GM12891 (cell line): Measurements from ENCODE around the gene RNASEH2A.
A peak's percentile ranks its signal among the peaks of the same experiment; 100 is the strongest.

ENCODE experiments used
- DNase-seq: peaks from one replicate; pipeline ENCODE4 v3.0.0; 2011; ENCODE audit warnings: low spot score; ENCODE audit not compliant: insufficient read length
- FAIRE-seq: peaks from 2 replicates; lab custom pipeline; 2011; peaks lifted over from hg19 to GRCh38; lab: Jason Lieb, UNC
- PAX5 ChIP-seq: IDR thresholded peaks from 2 replicates; pipeline ENCODE4 v1.6.1; 2011; ENCODE audit warnings: low read length, moderate library complexity, mild to moderate bottlenecking; ENCODE audit not compliant: insufficient read depth, severe bottlenecking
- POLR2A ChIP-seq: IDR thresholded peaks from 2 replicates; pipeline ENCODE4 v1.6.1; 2011; ENCODE audit warnings: low read depth, low read length, control low read depth
- POLR2AphosphoS5 ChIP-seq: IDR thresholded peaks from 2 replicates; pipeline ENCODE4 v1.6.1; 2011; ENCODE audit warnings: low read depth, low read length, control low read depth
- POU2F2 ChIP-seq: IDR thresholded peaks from 2 replicates; pipeline ENCODE4 v1.6.1; 2011; ENCODE audit warnings: low read depth, mild to moderate bottlenecking, control low read depth, low read length, moderate library complexity
- SPI1 ChIP-seq: IDR thresholded peaks from 2 replicates; pipeline ENCODE4 v1.6.1; 2011; ENCODE audit warnings: low read depth, low read length, control low read depth
- TAF1 ChIP-seq: IDR thresholded peaks from 2 replicates; pipeline ENCODE4 v1.6.1; 2011; ENCODE audit warnings: low read depth, low read length, control low read depth

Gene RNASEH2A

DNA sequence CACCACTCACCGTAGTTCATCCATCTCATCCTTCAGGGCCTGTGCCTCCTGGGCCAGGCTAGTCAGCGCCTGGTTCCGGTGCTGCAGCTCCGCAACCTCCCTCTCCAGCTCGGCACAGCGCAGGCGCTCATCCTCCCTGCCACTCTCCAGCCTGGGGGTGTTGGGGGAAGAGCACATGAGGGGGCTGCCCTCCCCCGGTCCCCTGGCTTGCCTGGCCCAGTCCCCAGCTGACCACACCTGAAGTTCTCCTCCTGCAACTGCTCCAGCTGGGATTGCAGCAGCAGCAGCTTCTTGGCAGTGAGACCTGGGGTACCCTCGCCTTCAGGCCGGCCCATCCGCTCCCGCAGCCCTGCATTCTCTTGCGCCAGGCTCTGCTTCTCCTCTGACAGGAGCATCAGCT, 35.5 kb upstream of the RNASEH2A start:
- no peak for DNase-seq
- TF ChIP-seq POLR2AphosphoS5: no peak
- TF ChIP-seq SPI1: no peak
- no peak for TF ChIP-seq TAF1
- no peak for TF ChIP-seq POU2F2
- TF ChIP-seq PAX5: no peak
- TF ChIP-seq POLR2A: no peak
- FAIRE-seq: no peak

DNA sequence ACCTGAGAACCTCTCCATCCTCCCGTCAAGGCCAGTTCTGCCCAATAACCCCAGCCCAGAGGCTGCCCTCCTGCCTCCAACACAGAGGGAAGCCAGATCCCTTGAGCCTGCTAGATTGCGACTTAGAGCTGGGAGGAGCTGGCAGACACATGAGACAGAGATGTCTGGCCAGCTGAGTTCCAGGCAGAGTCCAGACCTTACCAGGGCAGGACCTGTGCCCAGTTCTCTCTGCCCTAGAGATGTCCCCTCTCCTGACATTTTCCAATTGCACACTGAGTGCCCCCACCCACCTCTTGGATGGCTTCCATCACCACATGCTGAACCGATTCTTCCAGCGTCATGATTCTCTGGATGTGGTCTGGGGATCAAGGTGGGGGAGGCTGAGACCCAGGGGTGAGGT, 34.1 kb upstream of the RNASEH2A start:
- TF ChIP-seq PAX5: no peak
- no peak for TF ChIP-seq POU2F2
- TF ChIP-seq POLR2AphosphoS5: no peak
- TF ChIP-seq POLR2A: no peak
- no peak for TF ChIP-seq SPI1
- TF ChIP-seq TAF1: no peak
- DNase-seq (no peak), FAIRE-seq (no peak)

DNA sequence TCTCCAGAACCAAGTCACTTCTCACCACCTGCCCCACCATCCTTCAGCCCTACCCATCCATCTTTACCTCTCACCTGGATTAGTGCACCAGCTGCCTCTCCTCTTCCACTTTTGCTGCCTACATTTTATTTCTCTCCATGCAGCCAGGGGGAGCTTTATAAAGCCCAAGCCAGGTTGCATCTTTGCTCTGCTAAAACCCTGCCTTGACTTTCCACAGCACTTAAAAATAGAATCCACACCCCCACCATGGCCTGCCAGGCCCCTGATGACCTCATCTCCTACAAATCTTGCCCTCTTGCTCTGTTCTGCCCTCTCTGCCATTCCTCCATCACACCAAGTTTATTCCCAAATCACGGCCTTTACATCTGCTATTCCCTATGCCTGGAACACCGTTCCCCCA, 32.8 kb upstream of the RNASEH2A start:
- DNase-seq (no peak), FAIRE-seq (no peak)
- TF ChIP-seq SPI1: no peak
- TF ChIP-seq PAX5: no peak
- no peak for TF ChIP-seq POU2F2
- no peak for TF ChIP-seq POLR2AphosphoS5
- TF ChIP-seq TAF1: no peak
- TF ChIP-seq POLR2A: no peak

GRCh38 chr19:12774588-12775555, 31.5 kb upstream of the RNASEH2A start, which contains the start of gene HOOK2:
TSS of gene HOOK2 (minus strand) at chr19:12775552. CDS start at chr19:12775449, 103 bp downstream.
- FAIRE-seq (no peak), DNase-seq (no peak)
- TF ChIP-seq TAF1 (no peak), SPI1 (no peak), POU2F2 (no peak)

DNA sequence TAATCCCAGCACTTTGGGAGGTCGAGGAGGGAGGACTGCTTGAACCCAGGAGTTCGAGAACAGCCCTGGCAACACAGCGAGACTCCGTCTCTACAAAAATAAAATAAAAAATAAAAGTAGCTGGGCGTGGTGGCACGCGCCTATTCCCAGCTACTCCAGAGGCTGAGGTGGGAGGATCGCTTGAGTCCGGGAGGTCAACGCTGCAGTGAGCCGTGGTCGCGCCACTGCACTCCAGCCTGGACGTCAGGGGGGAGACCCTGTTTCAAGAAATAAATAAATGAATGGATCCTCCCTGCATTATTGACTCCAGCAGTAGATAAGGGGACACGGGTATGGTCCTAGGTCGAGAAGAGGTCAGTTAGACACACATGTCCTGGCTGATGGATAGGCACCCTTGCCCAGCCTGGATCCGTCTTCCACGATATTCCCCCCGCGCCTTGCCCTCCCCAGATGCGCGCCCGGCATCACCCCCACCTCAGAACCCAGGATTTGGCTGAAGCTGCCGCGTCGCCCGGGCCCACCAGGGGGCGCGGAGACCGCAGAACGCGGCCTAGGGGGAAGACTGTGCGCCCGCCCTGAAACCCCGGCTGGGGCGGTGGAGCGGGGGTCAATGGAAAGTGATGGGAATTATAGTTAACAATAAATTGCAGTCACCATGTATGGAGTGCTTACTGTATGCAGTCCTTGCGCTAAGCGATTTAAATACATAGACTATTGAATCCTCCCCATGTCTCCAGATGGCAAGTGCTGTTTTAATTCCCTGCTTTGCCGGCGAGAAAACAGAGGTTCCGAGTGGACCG, 29.0 kb upstream of the RNASEH2A start:
- DNase-seq: peak; percentile 80
- TF ChIP-seq POU2F2 (0 out of 2 replicates have a peak, but pooled peaks have one; percentile 8), POLR2A (no peak)
- peak; percentile 89 for FAIRE-seq

GRCh38 chr19:12778017-12778904, 28.1 kb upstream of the RNASEH2A start:
- DNase-seq (no peak), FAIRE-seq (no peak)
- TF ChIP-seq POLR2A (peak; percentile 54), POU2F2 (no peak; the same call in 1 of the 2 replicates), POLR2AphosphoS5 (peak; percentile 42; the same call in 1 of the 2 replicates), TAF1 (no peak)

DNA sequence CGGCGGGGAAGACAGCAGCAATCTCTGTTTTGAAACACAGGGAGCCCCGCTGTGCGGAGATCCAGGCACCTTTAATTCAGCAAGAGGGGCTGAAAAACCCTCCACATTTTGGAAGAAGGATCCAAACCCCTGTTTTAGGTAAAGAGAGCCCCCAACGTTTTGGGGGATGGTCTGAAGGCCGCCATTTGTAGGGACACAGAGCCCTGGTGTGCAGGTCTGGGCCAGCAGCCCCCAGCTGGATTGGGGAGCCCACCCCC, 27.6 kb upstream of the RNASEH2A start:
- TF ChIP-seq POU2F2: no peak
- DNase-seq (no peak), FAIRE-seq (no peak)

GRCh38 chr19:12779162-12779993, 27.0 kb upstream of the RNASEH2A start:
- FAIRE-seq: peak; percentile 38

DNA sequence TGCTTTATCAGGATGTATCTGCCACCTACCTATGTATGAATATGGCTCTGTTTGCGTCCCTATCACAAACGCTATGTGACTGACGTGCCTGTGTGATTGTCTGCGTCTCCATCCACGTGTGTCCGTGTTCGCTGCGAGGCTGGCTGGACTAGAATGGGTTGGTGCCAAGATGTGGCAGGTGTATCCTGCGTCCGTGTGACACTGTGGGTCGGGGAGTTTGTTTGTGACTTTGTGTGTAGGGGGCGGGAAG, 24.3 kb upstream of the RNASEH2A start:
- no peak for FAIRE-seq
- TF ChIP-seq TAF1: no peak
- TF ChIP-seq POLR2AphosphoS5: no peak
- no peak for TF ChIP-seq SPI1
- no peak for TF ChIP-seq PAX5
- 0 out of 2 replicates have a peak, but pooled peaks have one; percentile 23 for TF ChIP-seq POLR2A

More at GRCh38 chr19:12779162-12779993, 27.0 kb upstream of the RNASEH2A start:
- no peak for DNase-seq
- TF ChIP-seq POLR2A: no peak
- no peak for TF ChIP-seq POLR2AphosphoS5
- no peak for TF ChIP-seq TAF1
- TF ChIP-seq PAX5: no peak
- TF ChIP-seq SPI1: no peak
- TF ChIP-seq POU2F2: no peak

More for the DNA sequence above, 24.3 kb upstream of the RNASEH2A start:
- no peak for DNase-seq
